Small intestine (tissue), 7 donors: ENCODE data around the gene POLR2F. TPM values are rescaled to one million over a fixed set of nuclear protein-coding genes. Genes with fewer than 3 reads are reported as not detected.

Experiments used
- DNase-seq, 2 donors: peaks; one replicate each; pipeline versions ENCODE4 v3.0.0 to v3.0.0-alpha.2; 2013
- FAIRE-seq: peaks from 2 replicates; lab custom pipeline; 2012; peaks lifted over from hg19 to GRCh38; lab: Jason Lieb, UNC
- H3K27ac ChIP-seq, 3 donors: one replicate each; pipeline ENCODE4 v1.5.1; 2013; ENCODE audit warnings: low read length in 2 of 3, mild to moderate bottlenecking in 2 of 3, control low read depth in 1 of 3, inconsistent platforms in 1 of 3, low read depth in 1 of 3, moderate library complexity in 1 of 3
- H3K27me3 ChIP-seq, 3 donors: one replicate each; pipeline ENCODE4 v1.6.1; 2013; ENCODE audit warnings: low read length in 3 of 3, inconsistent platforms in 1 of 3; ENCODE audit not compliant: control insufficient read depth in 3 of 3, insufficient read depth in 3 of 3
- H3K36me3 ChIP-seq, 3 donors: one replicate each; pipeline ENCODE4 v1.6.1; 2013; ENCODE audit warnings: low read length in 3 of 3, inconsistent platforms in 1 of 3, low read depth in 1 of 3, mild to moderate bottlenecking in 1 of 3, moderate library complexity in 1 of 3; ENCODE audit not compliant: control insufficient read depth in 3 of 3, insufficient read depth in 2 of 3
- H3K4me1 ChIP-seq, 3 donors: one replicate each; pipeline ENCODE4 v1.6.1; 2013; ENCODE audit warnings: low read length in 2 of 3, inconsistent platforms in 1 of 3, low read depth in 1 of 3, mild to moderate bottlenecking in 1 of 3, moderate library complexity in 1 of 3; ENCODE audit not compliant: control insufficient read depth in 3 of 3, insufficient read depth in 2 of 3
- H3K4me3 ChIP-seq, 3 donors: one replicate each; pipeline ENCODE4 v1.5.1; 2013; ENCODE audit warnings: low read length in 3 of 3, control low read depth in 1 of 3, inconsistent platforms in 1 of 3, low read depth in 1 of 3, mild to moderate bottlenecking in 1 of 3, moderate library complexity in 1 of 3
- H3K9me3 ChIP-seq, 2 donors: one replicate each; pipeline ENCODE4 v1.6.1; 2013; ENCODE audit warnings: low read depth in 1 of 2, low read length in 1 of 2; ENCODE audit not compliant: control insufficient read depth in 2 of 2, insufficient read depth in 1 of 2
- WGBS, 3 donors: extraction: QIAGEN DNeasy Blood & Tissue Kit; methylation state at CpG; one replicate each; pipeline ENCODE4 v1.1.7; 2013; 5-methylcytosine and 5-hydroxymethylcytosine counted together
- polyA plus RNA-seq, 4 donors: library from polyadenylated mRNA; stranded (reverse) in 3 of 4; unstranded in 1 of 4; fragments of 200-250 nt in 3 of 4; fragments of 120-200 nt in 1 of 4; gene quantifications; one replicate each; pipeline versions ENCODE4 v1.2.1 to v1.2.3, GENCODE V29; 2013
- donor health status: healthy with polysubstance abuse.
- donor health status: control.
- donor health status: control.
- donor health status: Bipolar disorder and iron deficiency.
- donor health status: healthy.

POLR2F gene
- polyA plus RNA-seq, 4 donors = 53.7 to 146 (median 107) TPM

GRCh38 chr22:37920126-37920525 is 33.4 kb upstream of the POLR2F start:
- Histone ChIP-seq H3K27me3 (no peaks in the 10 kb centered on the region), H3K27ac (no peak overlapping the region), H3K36me3 (peaks cover 5 to 79% (median 11%) of the 10 kb centered on the region in 3 donors), H3K4me3 (no peak overlapping the region), H3K9me3 (no peaks in the 10 kb centered on the region), H3K4me1 (peaks cover 0 to 8% (median 0%) of the 10 kb centered on the region in 3 donors)
- FAIRE-seq (no peak), DNase-seq (no peak)
- WGBS, 3 donors = 48 to 60% (median 58%) methylated on average over 5 of the region's 5 CpGs

GRCh38 chr22:37922191-37922590 is 31.3 kb upstream of the POLR2F start:
- Histone ChIP-seq H3K4me1 (peaks cover 0 to 8% (median 0%) of the 10 kb centered on the region in 3 donors), H3K36me3 (peaks cover 11 to 83% (median 17%) of the 10 kb centered on the region in 3 donors), H3K4me3 (no peak overlapping the region), H3K27me3 (no peaks in the 10 kb centered on the region), H3K9me3 (no peaks in the 10 kb centered on the region), H3K27ac (no peak overlapping the region)
- WGBS, 3 donors = 89 to 93% (median 90%) methylated on average over 11 of the region's 11 CpGs
- no peak for DNase-seq
- FAIRE-seq = no peak

GRCh38 chr22:37923927-37924326 is 29.6 kb upstream of the POLR2F start:
- Histone ChIP-seq H3K27ac (no peak overlapping the region), H3K4me3 (no peak overlapping the region), H3K4me1 (no peaks in the 10 kb centered on the region), H3K36me3 (peaks cover 12 to 82% (median 19%) of the 10 kb centered on the region in 3 donors), H3K9me3 (no peaks in the 10 kb centered on the region), H3K27me3 (no peaks in the 10 kb centered on the region)
- 60 to 87% (median 75%) methylated on average over 4 of the region's 4 CpGs for WGBS, 3 donors
- DNase-seq = no peak
- no peak for FAIRE-seq

GRCh38 chr22:37924386-37925065 is 29.0 kb upstream of the POLR2F start:
- H3K4me1 ChIP-seq = no peaks in the 10 kb centered on the region

GRCh38 chr22:37925330-37925729 is 28.2 kb upstream of the POLR2F start:
- no peak for FAIRE-seq
- Histone ChIP-seq H3K27me3 (no peaks in the 10 kb centered on the region), H3K27ac (no peak overlapping the region), H3K4me3 (no peak overlapping the region), H3K36me3 (peaks cover 12 to 88% (median 19%) of the 10 kb centered on the region in 3 donors), H3K4me1 (no peaks in the 10 kb centered on the region), H3K9me3 (no peaks in the 10 kb centered on the region)
- WGBS, 3 donors = 44 to 64% (median 58%) methylated on average over 3 of the region's 3 CpGs
- no peak for DNase-seq

More at GRCh38 chr22:37924386-37925065, 29.0 kb upstream of the POLR2F start:
- peaks cover 12 to 83% (median 19%) of the 10 kb centered on the region in 3 donors for H3K36me3 ChIP-seq
- FAIRE-seq = no peak
- H3K27ac ChIP-seq = no peak overlapping the region
- no peak overlapping the region for H3K4me3 ChIP-seq
- WGBS, 3 donors = 31 to 78% (median 51%) methylated on average over 17 to 18 of the region's 18 CpGs
- no peaks in the 10 kb centered on the region for H3K27me3 ChIP-seq
- DNase-seq = no peak
- H3K9me3 ChIP-seq = no peaks in the 10 kb centered on the region

- FAIRE-seq (no peak), DNase-seq (no peak)
- H3K27me3 ChIP-seq = no peaks in the 10 kb centered on the region
- no peaks in the 10 kb centered on the region for H3K4me1 ChIP-seq
- peaks cover 12 to 91% (median 19%) of the 10 kb centered on the region in 3 donors for H3K36me3 ChIP-seq
- H3K27ac ChIP-seq = no peak overlapping the region
- WGBS, 3 donors = 88 to 90% (median 90%) methylated on average over 14 to 15 of the region's 15 CpGs
- H3K4me3 ChIP-seq = no peak overlapping the region
- H3K9me3 ChIP-seq = no peaks in the 10 kb centered on the region
Measured at GRCh38 chr22:37925767-37926166, 27.7 kb upstream of the POLR2F start.

GRCh38 chr22:37926358-37926757 is 27.1 kb upstream of the POLR2F start:
- no peaks in the 10 kb centered on the region for H3K27me3 ChIP-seq
- no peaks in the 10 kb centered on the region for H3K9me3 ChIP-seq
- WGBS, 3 donors = 89 to 95% (median 93%) methylated on average over 7 of the region's 7 CpGs
- peaks cover 12 to 90% (median 19%) of the 10 kb centered on the region in 3 donors for H3K36me3 ChIP-seq
- no peaks in the 10 kb centered on the region for H3K4me1 ChIP-seq
- DNase-seq = no peak
- no peak for FAIRE-seq
- H3K27ac ChIP-seq = no peak overlapping the region
- H3K4me3 ChIP-seq = no peak overlapping the region

- Histone ChIP-seq H3K27me3 (no peaks in the 10 kb centered on the region), H3K4me3 (no peak overlapping the region), H3K4me1 (no peaks in the 10 kb centered on the region), H3K9me3 (no peaks in the 10 kb centered on the region), H3K27ac (no peak overlapping the region), H3K36me3 (peaks cover 15 to 90% (median 19%) of the 10 kb centered on the region in 3 donors)
- 90 to 94% (median 91%) methylated on average over 28 to 32 of the region's 32 CpGs for WGBS, 3 donors
- DNase-seq (no peak), FAIRE-seq (no peak)
Measured at GRCh38 chr22:37926771-37927636, 26.5 kb upstream of the POLR2F start.
